Lower lobe of right lung (tissue), 2 donors: ENCODE measurements around the gene MAN2B2. TPM values are rescaled to one million over a fixed set of nuclear protein-coding genes. Genes with fewer than 3 reads are reported as not detected.

Source experiments
- ATAC-seq, 2 donors: fragments of 200-7000 bp; cut with Tn5 transposase; one replicate each; pipeline ENCODE4 v1.9.1; 2020 to 2022; ENCODE audit warnings: mild to moderate bottlenecking in 2 of 2, moderate library complexity in 2 of 2
- DNase-seq: peaks from one replicate; pipeline ENCODE4 v3.0.0-alpha.2; 2020
- H3K27ac ChIP-seq: fragments of 200-600 bp; one replicate; pipeline ENCODE4 v1.8.0; 2022
- H3K27me3 ChIP-seq: fragments of 200-600 bp; one replicate; pipeline ENCODE4 v1.8.0; 2022; ENCODE audit warnings: low read depth
- H3K36me3 ChIP-seq: fragments of 200-600 bp; one replicate; pipeline ENCODE4 v1.8.0; 2022; ENCODE audit warnings: mild to moderate bottlenecking
- H3K4me1 ChIP-seq: fragments of 200-600 bp; one replicate; pipeline ENCODE4 v1.8.0; 2022
- H3K4me3 ChIP-seq: fragments of 200-600 bp; one replicate; pipeline ENCODE4 v1.8.0; 2022; ENCODE audit warnings: mild to moderate bottlenecking
- H3K9me3 ChIP-seq: fragments of 200-600 bp; one replicate; pipeline ENCODE4 v1.8.0; 2022
- CTCF ChIP-seq: fragments of 200-600 bp; IDR thresholded peaks from one replicate; pipeline ENCODE4 v1.8.0; 2022; ENCODE audit warnings: antibody characterized with exemption, mild to moderate bottlenecking
- intact Hi-C: fragments of 100-400 bp; cut with DNase I; formaldehyde crosslinking; loops from one replicate; pipeline ENCODE4 v1.11.0; 2022
- total RNA-seq: library from RNA; stranded (reverse); fragmentation: NEBNext Ultra II Directional; extraction: Animal tissue kit (Norgen Biotek cat#: 25700); gene quantifications from one replicate; pipeline ENCODE4 v1.2.1, GENCODE V29; 2021
- donor health status: DM: no; HTN: yes; CAD: no; lungs with severe emphysema.

MAN2B2 gene
- total RNA-seq, 1 donor from 2014 or later: 41.2 TPM

GRCh38 chr4:6609415-6610079, 34.6 kb downstream of the MAN2B2 start:
- DNase-seq (no peak), ATAC-seq (no peak)
- H3K9me3 ChIP-seq: peaks cover 9% of the 10 kb centered on the region
- no peak for TF ChIP-seq CTCF
- no peaks in the 10 kb centered on the region for H3K27me3 ChIP-seq
- no peak overlapping the region for H3K4me3 ChIP-seq
- no peak overlapping the region for H3K27ac ChIP-seq
- H3K4me1 ChIP-seq: no peaks in the 10 kb centered on the region
- intact Hi-C loops: no loop called here
- H3K36me3 ChIP-seq: peaks cover 90% of the 10 kb centered on the region

GRCh38 chr4:6610856-6611430, 36.0 kb downstream of the MAN2B2 start:
- Histone ChIP-seq H3K27ac (no peak overlapping the region), H3K4me1 (no peaks in the 10 kb centered on the region), H3K4me3 (no peak overlapping the region), H3K27me3 (no peaks in the 10 kb centered on the region), H3K9me3 (no peaks in the 10 kb centered on the region), H3K36me3 (peaks cover 92% of the 10 kb centered on the region)
- intact Hi-C loops: no loop called here
- no peak for DNase-seq
- no peak for TF ChIP-seq CTCF
- ATAC-seq: no peak

- Histone ChIP-seq H3K4me3 (no peak overlapping the region), H3K27ac (no peak overlapping the region), H3K36me3 (peaks cover 92% of the 10 kb centered on the region), H3K4me1 (no peaks in the 10 kb centered on the region), H3K9me3 (no peaks in the 10 kb centered on the region), H3K27me3 (no peaks in the 10 kb centered on the region)
- no peak for ATAC-seq
- intact Hi-C loops: no loop called here
- TF ChIP-seq CTCF: no peak
- DNase-seq: no peak
These were observed 38.1 kb downstream of the MAN2B2 start for GRCh38 chr4:6612961-6613675.

- intact Hi-C loops: no loop called here
- no peaks in the 10 kb centered on the region for H3K4me1 ChIP-seq
- no peak overlapping the region for H3K27ac ChIP-seq
- no peak for TF ChIP-seq CTCF
- H3K36me3 ChIP-seq: peaks cover 92% of the 10 kb centered on the region
- no peak overlapping the region for H3K4me3 ChIP-seq
- no peaks in the 10 kb centered on the region for H3K9me3 ChIP-seq
- ATAC-seq (no peak), DNase-seq (no peak)
- no peaks in the 10 kb centered on the region for H3K27me3 ChIP-seq
These were observed 39.0 kb downstream of the MAN2B2 start for GRCh38 chr4:6613676-6614651.

GRCh38 chr4:6614701-6615230, 39.8 kb downstream of the MAN2B2 start:
- Histone ChIP-seq H3K9me3 (no peaks in the 10 kb centered on the region), H3K4me3 (no peak overlapping the region), H3K27ac (no peak overlapping the region), H3K4me1 (no peaks in the 10 kb centered on the region), H3K36me3 (peaks cover 90% of the 10 kb centered on the region), H3K27me3 (no peaks in the 10 kb centered on the region)
- ATAC-seq: no peak
- no peak for TF ChIP-seq CTCF
- intact Hi-C loops: no loop called here
- no peak for DNase-seq
